ENCODE measurements around the gene SOD1. TPM values are rescaled to one million over a fixed set of nuclear protein-coding genes. Genes with fewer than 3 reads are reported as not detected.

Gene SOD1
- total and polyA plus RNA-seq, 2 donors (not counting 1 experiment from before 2014, with no cell fraction given), result 286 to 462 TPM

GRCh38 chr21:31707499-31707898 lies 48.0 kb downstream of the SOD1 start:
- Histone ChIP-seq H4K20me1 (ENCODE audit: control insufficient read depth, extremely low read depth, insufficient read depth, low read length) (no peaks in the 10 kb centered on the region), H3K27ac (ENCODE audit: insufficient read depth, low read length) (no peak overlapping the region), H3K27me3 (ENCODE audit: control insufficient read depth, insufficient read depth, low read length) (no peaks in the 10 kb centered on the region), H3K9me3 (ENCODE audit: control insufficient read depth, insufficient read depth, low read depth, low read length) (no peaks in the 10 kb centered on the region), H3K4me2 (ENCODE audit: extremely low read depth, insufficient read depth, low read length) (no peak overlapping the region), H2AFZ (ENCODE audit: low read length) (no peak overlapping the region), H3K9ac (ENCODE audit: insufficient read depth, low read length) (no peak overlapping the region), H3K79me2 (ENCODE audit: control insufficient read depth, insufficient read depth, low read length) (peaks cover 62% of the 10 kb centered on the region), H3K36me3 (ENCODE audit: control insufficient read depth, insufficient read depth, low read length) (no peaks in the 10 kb centered on the region), H3K4me1 (ENCODE audit: control insufficient read depth, extremely low read depth, insufficient read depth, low read length) (no peaks in the 10 kb centered on the region), H3K4me3 (replicated peaks in 1 of 4; ENCODE audit: control extremely low read depth in 1 of 4, insufficient read depth in 1 of 4, low read depth in 3 of 4, low read length in 4 of 4) (no peak overlapping the region)
- TF ChIP-seq CTCF (conservative IDR thresholded peaks at IDR 0.05 in 1 of 2, IDR thresholded peaks at IDR 0.05 in 1 of 2; ENCODE audit: low read depth in 1 of 2, low read length in 2 of 2) (no peak), EZH2 (IDR thresholded peaks at IDR 0.05; ENCODE audit: low read length, missing control alignments) (no peak)
- DNase-seq (ENCODE audit: low read depth in 2 of 2), result no peak

- H3K4me3 ChIP-seq (replicated peaks in 1 of 4; ENCODE audit: control extremely low read depth in 1 of 4, insufficient read depth in 1 of 4, low read depth in 3 of 4, low read length in 4 of 4), result no peak overlapping the region
- H4K20me1 ChIP-seq (ENCODE audit: control insufficient read depth, extremely low read depth, insufficient read depth, low read length), result no peaks in the 10 kb centered on the region
- no peaks in the 10 kb centered on the region for H3K27me3 ChIP-seq (ENCODE audit: control insufficient read depth, insufficient read depth, low read length)
- no peak overlapping the region for H3K4me2 ChIP-seq (ENCODE audit: extremely low read depth, insufficient read depth, low read length)
- H3K9ac ChIP-seq (ENCODE audit: insufficient read depth, low read length), result no peak overlapping the region
- H3K27ac ChIP-seq (ENCODE audit: insufficient read depth, low read length), result no peak overlapping the region
- TF ChIP-seq CTCF (conservative IDR thresholded peaks at IDR 0.05 in 1 of 2, IDR thresholded peaks at IDR 0.05 in 1 of 2; ENCODE audit: low read depth in 1 of 2, low read length in 2 of 2) (no peak), EZH2 (IDR thresholded peaks at IDR 0.05; ENCODE audit: low read length, missing control alignments) (no peak)
- H3K4me1 ChIP-seq (ENCODE audit: control insufficient read depth, extremely low read depth, insufficient read depth, low read length), result no peaks in the 10 kb centered on the region
- no peaks in the 10 kb centered on the region for H3K9me3 ChIP-seq (ENCODE audit: control insufficient read depth, insufficient read depth, low read depth, low read length)
- no peak overlapping the region for H2AFZ ChIP-seq (ENCODE audit: low read length)
- peak in 1 of 2 donors; percentile 47 for DNase-seq (ENCODE audit: low read depth in 2 of 2)
- no peaks in the 10 kb centered on the region for H3K36me3 ChIP-seq (ENCODE audit: control insufficient read depth, insufficient read depth, low read length)
- H3K79me2 ChIP-seq (ENCODE audit: control insufficient read depth, insufficient read depth, low read length), result peaks cover 72% of the 10 kb centered on the region
These were observed 49.0 kb downstream of the SOD1 start for GRCh38 chr21:31708541-31708940.

GRCh38 chr21:31710586-31710985 lies 51.1 kb downstream of the SOD1 start:
- Histone ChIP-seq H3K36me3 (ENCODE audit: control insufficient read depth, insufficient read depth, low read length) (no peaks in the 10 kb centered on the region), H3K9ac (ENCODE audit: insufficient read depth, low read length) (no peak overlapping the region), H3K79me2 (ENCODE audit: control insufficient read depth, insufficient read depth, low read length) (peaks cover 87% of the 10 kb centered on the region), H2AFZ (ENCODE audit: low read length) (no peak overlapping the region), H3K27me3 (ENCODE audit: control insufficient read depth, insufficient read depth, low read length) (no peaks in the 10 kb centered on the region), H3K4me2 (ENCODE audit: extremely low read depth, insufficient read depth, low read length) (peak overlapping the region; percentile 7), H3K9me3 (ENCODE audit: control insufficient read depth, insufficient read depth, low read depth, low read length) (no peaks in the 10 kb centered on the region), H3K4me1 (ENCODE audit: control insufficient read depth, extremely low read depth, insufficient read depth, low read length) (no peaks in the 10 kb centered on the region), H4K20me1 (ENCODE audit: control insufficient read depth, extremely low read depth, insufficient read depth, low read length) (no peaks in the 10 kb centered on the region), H3K4me3 (replicated peaks in 1 of 4; ENCODE audit: control extremely low read depth in 1 of 4, insufficient read depth in 1 of 4, low read depth in 3 of 4, low read length in 4 of 4) (no peak overlapping the region), H3K27ac (ENCODE audit: insufficient read depth, low read length) (no peak overlapping the region)
- TF ChIP-seq CTCF (conservative IDR thresholded peaks at IDR 0.05 in 1 of 2, IDR thresholded peaks at IDR 0.05 in 1 of 2; ENCODE audit: low read depth in 1 of 2, low read length in 2 of 2) (no peak), EZH2 (IDR thresholded peaks at IDR 0.05; ENCODE audit: low read length, missing control alignments) (no peak)
- DNase-seq (ENCODE audit: low read depth in 2 of 2), result peak; percentile 57 to 87
